GM21528 (cell line): ENCODE measurements around the gene BAIAP3.
"Not testable (repeated sequence)": the region's sequence is repeated elsewhere in the genome, so short reads cannot be mapped to it uniquely, and the experiment has no call there.

Source experiments
- ATAC-seq: cut with Tn5 transposase; IDR thresholded peaks from one replicate; pipeline ENCODE4 v1.9.1; 2021; ENCODE audit warnings: mild to moderate bottlenecking, moderate library complexity; ENCODE audit not compliant: unreplicated experiment, low FRiP score

BAIAP3 gene, protein sequence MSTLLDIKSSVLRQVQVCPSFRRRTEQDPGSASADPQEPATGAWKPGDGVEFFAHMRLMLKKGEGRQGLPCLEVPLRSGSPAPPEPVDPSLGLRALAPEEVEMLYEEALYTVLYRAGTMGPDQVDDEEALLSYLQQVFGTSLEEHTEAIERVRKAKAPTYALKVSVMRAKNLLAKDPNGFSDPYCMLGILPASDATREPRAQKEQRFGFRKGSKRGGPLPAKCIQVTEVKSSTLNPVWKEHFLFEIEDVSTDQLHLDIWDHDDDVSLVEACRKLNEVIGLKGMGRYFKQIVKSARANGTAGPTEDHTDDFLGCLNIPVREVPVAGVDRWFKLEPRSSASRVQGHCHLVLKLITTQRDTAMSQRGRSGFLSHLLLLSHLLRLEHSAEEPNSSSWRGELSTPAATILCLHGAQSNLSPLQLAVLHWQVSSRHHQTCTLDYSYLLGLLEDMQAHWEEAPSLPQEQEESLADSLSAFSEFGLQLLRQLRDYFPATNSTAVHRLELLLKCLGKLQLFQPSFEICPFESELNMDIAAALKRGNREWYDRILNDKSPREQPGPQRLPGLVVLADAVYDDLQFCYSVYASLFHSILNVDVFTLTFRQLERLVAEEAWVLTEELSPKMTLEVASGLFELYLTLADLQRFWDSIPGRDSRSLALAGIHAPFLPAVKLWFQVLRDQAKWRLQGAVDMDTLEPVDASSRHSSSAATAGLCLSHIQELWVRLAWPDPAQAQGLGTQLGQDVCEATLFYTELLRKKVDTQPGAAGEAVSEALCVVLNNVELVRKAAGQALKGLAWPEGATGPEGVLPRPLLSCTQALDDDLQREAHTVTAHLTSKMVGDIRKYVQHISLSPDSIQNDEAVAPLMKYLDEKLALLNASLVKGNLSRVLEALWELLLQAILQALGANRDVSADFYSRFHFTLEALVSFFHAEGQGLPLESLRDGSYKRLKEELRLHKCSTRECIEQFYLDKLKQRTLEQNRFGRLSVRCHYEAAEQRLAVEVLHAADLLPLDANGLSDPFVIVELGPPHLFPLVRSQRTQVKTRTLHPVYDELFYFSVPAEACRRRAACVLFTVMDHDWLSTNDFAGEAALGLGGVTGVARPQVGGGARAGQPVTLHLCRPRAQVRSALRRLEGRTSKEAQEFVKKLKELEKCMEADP

DNA sequence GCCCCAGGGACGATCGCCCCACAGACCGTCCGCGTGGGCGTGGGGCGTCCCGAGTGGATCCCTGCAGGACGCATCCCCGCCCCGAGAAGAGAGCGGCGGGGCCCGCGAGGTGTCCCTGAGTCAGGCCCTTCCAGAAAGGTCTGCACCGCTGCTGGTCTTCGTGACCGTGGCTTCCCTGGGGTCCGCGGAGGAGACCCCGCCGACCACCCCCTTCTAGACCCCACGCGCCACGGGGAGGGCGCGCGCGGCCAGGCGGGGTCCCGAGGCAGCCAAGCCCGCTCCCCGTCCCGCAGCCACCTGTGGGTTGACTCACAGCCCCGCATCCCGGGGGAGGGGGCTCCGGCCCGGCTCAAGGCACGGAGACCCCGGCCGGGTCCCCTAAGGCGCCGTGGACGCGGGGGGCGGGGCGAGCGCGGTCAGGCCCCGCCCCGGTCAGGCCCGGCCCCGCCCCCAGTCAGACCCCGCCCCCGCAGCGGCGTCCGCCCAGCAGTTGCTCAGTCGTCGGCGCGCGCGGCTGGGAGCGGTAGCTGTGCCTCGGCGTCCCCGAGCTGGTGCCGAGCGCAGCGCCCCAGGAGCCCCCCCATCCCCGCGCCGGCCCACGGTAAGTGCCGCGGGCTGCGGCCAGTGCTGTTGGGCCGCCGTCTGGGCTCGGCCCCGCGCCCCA is at the start of gene BAIAP3:
BAIAP3 (plus strand) TSS at position 497 of the 664 bp plus-strand sequence. CDS start 4,905 bp downstream, outside the sequence.
- no peak for ATAC-seq

DNA sequence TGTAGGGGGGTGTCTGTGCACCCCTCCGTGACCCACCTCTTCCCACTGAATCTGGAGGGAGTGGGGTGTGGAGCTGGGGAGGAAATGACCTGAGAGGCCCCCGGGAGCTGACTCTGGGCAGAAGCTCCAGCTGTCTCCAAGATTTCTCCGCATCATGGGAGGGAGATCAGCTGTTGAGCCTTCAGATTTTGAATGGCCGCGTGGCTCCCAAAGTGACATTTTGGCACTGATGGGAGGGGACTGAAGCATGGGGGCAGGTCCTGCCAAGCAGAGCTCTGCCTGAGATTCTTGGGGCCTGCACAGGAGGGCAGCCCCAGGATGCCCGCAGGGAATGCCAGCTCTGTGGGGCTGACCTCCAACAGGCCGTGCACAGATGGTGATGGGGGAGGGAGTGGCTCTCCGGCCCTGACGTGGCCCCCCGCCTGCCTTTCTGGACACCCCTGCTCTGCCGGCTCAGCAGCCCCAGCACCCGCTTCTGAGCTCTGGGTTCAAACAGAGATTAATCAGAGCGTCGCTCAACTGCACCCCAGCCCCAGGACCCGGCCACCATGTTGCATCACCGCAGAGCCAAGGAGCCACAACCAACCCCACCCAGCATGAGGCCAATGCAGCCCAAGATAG is 49.3 kb upstream of the BAIAP3 start:
- ATAC-seq: no peak

DNA sequence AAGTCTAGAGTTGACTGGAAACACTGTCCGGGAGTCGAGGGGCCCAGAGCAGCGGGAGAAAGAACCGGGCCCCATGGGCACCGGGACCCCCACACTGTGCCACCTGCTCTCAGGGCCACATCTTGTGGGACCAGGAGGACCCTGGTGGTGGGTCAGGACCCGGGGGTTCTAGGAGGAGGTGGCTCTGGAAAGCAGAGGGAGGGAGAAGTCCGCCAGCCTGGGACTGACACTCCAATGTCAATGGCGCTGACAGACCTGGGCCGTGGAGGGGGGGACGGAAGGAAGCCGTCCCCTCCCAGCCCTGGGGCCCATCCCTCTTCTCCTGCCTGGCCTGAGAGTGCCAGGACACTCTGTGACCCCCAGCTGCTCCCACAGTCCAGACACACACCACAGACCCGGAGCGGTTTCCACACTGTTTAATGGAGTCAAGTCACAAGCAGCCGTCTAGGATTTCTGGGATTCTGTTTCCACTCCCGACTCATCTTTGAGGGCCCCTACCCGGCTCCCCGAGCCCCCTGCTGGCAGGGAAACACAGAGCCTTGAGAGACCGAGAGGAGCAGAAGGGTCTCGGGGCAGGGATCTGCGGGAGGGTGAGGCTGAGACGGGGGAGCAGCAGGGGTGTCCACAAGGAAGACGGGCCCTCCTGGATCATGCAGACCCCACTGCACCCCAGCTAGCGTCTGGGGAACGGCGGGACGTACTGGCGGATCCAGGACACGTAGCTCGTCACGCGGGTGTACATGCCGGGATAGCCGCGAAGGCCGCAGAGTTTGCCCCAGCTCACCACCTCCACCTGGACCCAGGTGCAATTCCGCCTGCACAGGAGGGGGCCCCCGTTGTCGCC is 47.6 kb upstream of the BAIAP3 start:
- ATAC-seq: no peak

DNA sequence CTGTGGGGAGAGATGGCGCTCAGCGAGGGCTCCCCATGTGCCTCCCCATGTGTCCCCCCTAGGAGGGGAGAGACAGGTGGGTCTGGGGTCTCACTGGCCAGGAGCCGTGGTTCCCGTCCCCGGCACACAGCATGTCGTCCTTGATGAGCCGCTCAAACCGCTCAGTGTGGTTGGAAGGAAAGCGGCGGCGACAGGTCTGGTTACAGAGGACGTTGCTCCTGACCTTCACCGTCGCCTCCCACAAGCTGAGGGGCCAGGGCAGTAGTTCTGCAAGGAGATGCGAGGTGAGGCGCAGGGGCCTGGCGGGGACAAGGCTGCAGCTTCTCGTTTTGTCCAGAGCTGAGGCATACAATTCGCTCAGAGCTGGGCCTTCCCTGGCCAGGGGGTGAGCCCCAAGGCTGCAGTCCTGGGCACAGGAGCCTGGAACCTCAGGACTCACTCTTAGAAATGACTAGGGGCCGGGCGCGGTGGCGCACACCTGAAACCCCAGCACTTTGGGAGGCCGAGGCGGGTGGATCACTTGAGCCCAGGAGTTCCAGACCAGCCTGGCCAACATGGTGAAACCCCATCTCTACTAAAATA is 46.8 kb upstream of the BAIAP3 start:
- no peak for ATAC-seq

DNA sequence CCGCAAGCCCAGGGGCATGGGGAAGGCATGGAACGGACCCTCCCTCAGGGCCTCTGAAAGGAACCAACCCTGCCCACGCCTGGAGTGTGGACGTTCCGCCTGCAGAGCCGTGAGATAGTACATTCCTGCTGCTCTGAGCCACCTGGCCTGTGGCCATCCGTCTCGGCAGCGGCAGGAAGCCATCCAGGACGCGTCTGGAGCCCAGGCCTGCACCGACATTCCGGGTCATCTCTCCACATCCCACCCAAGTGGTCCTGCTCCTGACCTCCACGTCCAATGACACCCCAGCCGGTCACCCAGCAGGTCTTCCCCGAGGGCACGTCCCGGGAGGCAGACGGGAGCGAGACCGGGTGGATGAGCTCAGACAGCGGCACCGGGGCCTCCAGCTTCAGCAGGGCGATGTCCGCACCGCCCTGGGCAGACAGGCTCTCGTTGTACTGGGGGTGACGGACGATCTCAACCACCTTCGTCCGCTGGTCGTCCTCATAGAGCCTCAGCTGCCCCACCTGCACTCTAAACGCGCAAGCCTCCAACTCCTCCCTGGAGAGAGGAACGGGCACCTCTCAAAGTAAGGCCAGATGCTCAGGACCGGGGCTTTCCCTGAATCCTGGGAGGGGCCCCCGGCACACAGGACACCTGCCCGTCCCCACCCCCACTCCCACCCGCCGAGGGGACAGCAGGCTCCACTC is 45.3 kb upstream of the BAIAP3 start:
- ATAC-seq: no peak

DNA sequence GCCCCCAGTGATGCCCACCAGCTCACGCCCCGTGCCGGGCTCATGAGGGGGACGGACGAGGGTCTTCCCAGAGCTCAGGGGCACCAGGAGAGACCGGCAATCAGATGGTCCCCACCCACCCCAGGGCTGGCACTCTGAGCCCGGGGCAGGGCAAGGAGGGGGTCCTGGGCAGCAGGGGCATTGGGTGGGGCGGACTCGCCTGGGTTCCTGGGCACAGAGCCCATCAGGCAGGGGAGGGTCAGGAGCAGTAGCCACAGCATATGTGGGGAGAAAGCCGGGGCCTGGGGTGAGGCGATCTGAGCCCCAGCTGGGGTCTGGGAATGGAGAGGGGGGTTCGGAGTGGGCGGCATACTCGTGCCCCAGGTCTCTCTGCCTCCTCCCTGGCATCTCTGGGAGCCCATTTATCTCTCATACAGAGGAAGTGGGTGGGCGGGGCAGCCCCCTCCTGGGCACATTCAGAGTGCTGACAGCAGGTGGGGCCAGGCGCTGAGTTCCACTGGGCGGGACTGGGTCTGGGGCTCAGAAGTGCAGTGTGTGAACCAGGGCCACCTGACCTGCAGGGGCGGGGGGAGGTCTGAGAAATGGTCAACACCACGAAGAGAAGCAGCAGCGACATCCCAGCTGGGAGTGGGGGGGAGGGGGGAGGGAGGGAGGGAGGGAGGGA is 44.5 kb upstream of the BAIAP3 start:
- ATAC-seq: no peak

DNA sequence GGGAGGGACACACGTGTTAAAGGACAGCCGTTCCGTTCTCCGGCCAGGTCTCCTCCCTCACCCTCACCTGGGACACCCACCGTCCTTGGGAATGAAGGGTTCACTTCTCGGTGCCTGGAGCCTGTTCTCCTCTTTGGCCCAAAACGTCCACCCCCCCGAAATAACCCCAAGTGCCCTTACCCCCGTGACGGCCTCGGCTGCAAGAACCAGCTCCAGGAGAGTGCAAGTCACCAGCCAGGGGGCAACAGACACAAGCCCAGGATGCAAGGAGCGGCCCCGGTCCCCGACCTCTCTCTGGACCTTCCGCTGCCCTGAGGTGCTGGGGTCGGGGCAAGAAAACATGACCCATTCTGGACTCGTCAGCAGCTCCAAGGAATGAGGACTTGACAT is 44.0 kb upstream of the BAIAP3 start:
- no peak for ATAC-seq

DNA sequence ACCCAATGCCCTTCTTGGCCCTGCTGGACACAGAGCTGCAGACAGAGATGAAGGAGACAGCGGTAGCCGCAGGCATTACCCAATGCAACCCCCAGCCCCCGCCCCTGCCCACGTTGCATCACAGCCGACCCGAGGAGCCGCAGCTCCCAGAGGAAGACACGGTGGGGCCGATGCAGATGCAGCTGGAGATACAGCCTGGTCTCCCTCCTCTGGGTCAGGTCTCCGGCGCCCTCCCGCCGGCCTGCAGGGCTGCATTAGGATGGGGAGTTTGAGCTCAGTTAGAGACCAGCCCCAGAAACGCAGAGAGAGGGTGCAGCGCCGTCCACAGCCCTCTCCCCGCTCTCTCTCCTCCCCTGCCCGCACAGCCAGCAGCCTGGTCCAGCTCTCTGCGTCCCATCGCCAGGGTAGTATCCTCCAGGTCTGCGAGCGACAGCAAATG is 43.4 kb upstream of the BAIAP3 start:
- ATAC-seq: no peak

DNA sequence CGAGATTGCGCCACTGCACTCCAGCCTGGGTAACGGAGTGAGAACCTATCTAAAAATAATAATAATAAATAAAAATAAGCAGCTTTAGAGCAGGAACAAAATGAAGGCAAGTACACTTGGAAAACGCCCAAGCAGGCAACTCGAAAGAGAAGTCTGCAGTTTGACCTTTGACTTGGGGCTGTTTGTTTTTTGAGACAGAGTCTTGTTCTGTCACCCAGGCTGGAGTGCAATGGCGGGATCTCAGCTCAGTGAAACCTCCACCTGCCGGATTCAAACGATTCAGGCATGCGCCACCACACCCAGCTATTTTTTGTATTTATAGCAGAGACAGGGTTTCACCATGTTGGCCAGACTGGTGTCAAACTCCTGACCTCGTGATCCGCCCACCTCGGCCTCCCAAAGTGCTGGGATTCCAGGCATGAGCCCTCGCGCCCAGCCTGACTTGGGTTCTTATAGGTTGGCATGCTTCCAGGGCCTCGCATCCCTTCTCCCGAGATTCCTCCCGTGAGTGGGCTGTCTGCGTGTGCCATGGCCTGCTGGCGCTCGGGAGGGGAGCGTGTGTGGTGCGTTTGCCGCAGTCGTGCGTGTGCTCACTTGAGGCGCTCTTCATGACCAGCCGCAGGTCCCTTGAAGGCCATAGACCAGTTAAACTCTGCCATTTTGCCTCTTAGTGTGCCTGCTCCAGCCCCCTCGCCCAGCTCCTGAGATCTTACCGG is 42.4 kb upstream of the BAIAP3 start:
- ATAC-seq: no peak

DNA sequence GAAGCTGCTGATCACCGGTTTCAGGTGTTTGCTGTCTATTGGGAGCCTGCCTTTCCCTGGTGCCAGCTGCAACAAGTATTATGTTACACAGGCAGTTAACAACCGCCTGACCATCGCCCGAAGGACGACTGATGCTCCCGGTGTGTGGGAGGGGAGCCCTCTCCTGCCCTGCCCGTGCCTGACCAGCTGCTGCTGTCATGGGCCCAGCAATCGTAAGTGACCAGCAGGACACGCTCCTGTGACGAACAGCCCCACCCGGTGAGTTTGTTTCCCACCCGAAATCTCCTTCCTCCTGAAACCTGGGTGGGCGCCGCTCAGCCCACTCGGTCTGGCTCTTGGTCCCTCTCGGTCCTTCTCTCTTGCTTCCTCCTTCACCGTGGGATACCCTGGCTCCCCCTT is 41.9 kb upstream of the BAIAP3 start:
- ATAC-seq: no peak

DNA sequence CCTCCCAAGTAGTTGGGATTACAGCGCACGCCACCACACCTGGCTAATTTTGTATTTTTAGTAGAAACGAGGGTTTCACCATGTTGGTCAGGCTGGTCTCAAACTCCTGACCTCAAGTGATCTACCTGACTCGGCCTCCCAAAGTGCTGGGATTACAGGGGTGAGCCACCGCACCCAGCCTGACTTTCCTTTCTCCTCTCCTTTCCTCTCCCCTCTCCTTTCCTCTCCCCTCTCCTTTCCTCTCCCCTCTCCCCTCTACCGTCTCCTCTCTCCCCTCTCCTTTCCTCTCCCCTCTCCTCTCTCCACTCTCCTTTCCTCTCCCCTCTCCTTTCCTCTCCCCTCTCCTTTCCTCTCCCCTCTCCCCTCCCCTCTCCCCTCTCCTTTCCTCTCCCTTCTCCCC is 41.2 kb upstream of the BAIAP3 start:
- not testable (repeated sequence) for ATAC-seq

DNA sequence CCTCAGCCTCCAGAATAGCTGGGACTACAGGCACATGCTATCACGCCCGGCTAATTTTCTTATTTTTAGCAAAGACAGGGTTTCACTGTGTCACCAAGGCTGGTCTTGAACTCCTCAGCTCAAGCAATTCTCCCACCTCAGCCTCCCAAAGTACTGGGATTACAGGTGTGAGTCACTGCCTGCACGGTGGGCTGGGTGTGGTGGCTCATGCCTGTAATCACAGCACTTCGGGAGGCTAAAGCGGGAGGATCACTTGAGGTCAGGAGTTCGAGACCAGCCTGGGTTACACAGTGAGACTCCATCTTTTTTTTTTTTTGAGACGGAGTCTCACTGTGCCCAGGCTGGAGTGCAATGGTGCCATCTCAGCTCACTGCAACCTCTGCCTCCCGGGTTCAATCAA is 40.6 kb upstream of the BAIAP3 start:
- ATAC-seq: not testable (repeated sequence)

DNA sequence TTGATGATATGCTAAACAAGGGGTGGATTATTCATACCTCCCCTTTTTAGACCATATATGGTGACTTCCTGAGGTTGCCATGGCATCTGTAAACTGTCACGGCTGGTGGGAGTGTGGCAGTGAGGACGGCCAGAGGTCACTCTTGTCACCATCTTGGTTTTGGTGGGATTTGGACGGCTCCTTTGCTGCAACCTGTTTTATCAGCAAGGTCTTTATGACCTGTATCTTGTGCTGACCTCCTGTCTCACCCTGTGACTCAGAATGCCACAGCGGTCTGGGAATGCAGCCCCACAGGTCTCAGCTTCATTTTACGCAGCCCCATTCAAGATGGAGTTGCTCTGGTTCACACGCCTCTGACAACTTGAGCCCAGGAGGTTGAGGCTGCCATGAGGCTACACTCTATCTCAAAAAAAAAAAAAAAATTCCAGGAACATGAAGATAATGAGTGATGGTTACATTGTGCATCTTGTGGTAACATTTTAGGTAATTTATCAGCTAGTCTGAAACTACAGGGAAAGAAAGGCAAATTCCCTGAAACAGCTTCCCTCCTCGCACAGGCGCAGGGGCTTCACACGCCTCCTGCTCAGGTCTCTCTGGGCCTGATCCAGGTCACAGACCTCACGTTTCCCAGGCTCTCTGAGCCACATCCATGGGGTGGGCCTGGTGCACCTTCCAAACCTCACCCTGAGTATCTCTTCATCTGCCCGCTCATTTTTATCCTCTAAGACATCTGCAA is 39.4 kb upstream of the BAIAP3 start:
- no peak for ATAC-seq

DNA sequence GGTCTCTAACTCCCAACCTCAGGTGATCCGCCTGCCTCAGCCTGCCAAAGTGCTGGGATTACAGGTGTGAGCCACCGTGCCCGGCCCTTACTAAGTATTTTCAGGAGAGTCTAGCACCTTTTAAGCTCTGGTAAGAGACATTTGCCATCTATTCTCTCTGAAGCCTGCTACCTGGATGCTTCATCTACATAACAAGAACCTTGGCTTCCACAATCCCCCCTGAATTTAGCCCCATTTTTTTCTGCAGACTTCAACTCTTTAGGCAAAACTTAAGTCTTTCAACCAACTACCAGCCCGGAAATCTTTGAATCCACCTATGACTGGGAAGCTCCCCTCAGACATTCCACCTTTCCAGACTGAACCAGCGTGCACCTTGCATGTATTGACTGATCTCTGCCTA is 38.0 kb upstream of the BAIAP3 start:
- ATAC-seq: no peak

DNA sequence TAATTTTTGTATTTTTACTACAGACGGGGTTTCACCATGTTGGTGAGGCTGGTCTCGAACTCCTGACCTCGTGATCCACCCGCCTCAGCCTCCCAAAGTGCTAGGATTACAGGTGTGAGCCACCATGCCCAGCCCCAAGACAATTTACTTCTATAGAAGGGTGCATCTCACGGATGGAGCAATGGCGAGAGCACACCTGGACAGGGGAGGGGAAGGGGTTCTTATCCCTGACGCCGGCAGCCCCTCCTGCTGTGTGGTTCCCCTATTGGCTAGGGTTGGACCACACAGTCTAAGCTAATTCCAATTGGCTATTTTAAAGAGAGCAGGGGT is 36.8 kb upstream of the BAIAP3 start:
- ATAC-seq: not testable (repeated sequence)

DNA sequence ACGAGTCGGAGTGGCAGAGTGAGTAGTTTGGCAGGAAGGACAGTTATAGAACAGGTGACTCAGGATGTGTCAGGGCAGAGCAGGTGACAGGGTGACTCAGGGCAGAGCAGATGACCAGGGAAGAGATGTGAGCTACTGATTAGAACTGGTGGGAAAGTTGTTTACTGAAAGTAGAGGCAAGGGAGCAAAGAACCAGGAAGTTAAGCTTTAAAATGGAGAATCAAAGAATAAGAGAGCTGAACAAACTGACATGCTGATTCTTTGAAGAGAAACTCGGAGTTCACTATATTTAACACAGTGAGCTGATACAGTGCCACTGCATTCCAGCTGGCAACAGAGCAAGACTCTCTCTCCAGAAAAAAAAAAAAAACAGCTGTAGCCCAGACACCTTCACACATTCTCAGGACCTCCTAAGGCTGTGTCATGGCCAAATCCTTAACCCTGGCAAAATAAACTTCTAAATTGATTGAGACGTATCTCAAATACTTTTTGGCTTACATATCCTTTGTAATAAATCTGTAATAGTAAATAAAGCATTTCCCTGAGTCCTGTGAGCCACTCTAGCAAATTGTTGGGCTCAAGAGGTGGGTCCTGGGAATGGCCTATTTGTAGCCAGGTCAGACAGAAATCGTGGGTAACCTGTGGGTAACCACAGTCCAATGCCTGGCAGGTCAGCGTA is 36.3 kb upstream of the BAIAP3 start:
- no peak for ATAC-seq
